ENCODE results near the gene RASL10A.

DNA sequence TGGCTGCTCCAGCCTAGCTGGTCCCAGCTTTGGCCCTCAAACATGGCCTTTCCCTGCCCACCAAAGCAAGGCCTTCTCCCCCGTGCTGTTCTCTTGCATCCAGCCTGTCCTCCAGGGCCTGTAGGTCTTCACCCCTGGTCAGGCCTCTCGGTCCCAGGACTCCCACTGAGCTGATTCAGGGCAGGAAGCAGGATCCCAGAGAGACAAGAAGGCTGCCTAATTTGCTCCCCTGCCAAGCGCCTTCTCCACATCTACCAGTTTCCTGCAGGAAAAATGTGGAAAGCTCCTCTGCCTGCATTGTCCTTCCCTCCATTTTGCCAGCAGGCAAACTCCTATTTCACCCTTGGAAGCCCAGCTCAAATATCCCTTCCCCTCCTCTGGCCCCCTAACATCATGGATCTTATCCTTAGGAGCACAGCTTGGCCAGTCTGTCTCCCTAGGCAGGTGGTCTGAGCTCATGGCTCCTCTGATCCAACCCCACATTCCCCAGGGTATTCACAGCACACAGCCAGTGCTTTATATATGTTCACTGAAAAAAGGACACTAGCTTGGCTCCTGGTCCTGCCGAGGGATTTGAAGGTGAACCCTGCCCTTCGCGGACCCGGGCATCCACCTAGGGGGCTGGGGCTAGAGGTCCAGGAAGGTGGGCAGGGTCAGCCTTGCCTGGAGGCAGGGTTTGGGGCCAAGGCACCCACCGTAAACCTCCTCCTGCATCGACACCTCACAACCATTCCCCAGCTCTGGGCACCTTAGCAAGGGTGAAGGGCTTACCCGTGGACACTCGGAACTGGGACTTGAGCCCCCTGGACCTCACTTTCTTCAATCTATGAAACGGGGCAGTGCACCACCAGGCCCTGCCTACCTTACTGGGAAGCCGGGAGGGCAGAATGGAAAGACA lies 48.7 kb downstream of the RASL10A start:
- TF ChIP-seq CTCF (conservative IDR thresholded peaks at IDR 0.05; ENCODE audit: low read length) (no peak), EZH2phosphoT487 (IDR thresholded peaks at IDR 0.05; ENCODE audit: borderline replicate concordance) (no peak)
